ENCODE data around the gene ZDHHC17. TPM values are rescaled to one million over a fixed set of nuclear protein-coding genes. Genes with fewer than 3 reads are reported as not detected.

ZDHHC17 gene
- total RNA-seq, 1 experiment from 2014 or later: 26.3 TPM

DNA sequence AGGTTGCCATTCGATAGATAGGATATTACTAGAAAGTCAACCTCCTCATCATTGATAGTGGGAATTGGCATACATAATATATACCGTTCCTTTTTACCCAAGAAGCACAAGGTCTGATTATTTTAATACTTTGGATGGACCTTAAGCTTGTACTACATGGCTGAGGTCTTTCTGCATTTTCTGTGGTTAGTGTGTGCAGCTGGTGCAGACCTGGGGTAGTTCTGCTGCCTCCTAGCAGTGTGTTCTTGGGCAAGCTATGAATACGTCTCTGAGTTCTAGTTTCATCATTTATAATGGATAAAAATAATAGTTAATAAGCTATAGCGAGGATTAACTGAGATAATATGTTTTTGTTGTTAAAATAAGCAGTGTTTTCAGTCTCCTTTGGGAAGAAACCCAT is 2.2 kb downstream of the ZDHHC17 start:
- no peak for DNase-seq (ENCODE audit: low read depth, low spot score)
- H3K27ac ChIP-seq (ENCODE audit: low read length): no peak overlapping the region
- H3K27me3 ChIP-seq (ENCODE audit: control insufficient read depth, insufficient read depth, low read length): no peaks in the 10 kb centered on the region
- intact Hi-C loops (cut with micrococcal nuclease; ENCODE audit: unreplicated experiment) (no loop called here), in situ Hi-C loops (cut with HindIII; ENCODE audit: low pct_unique_long_range_greater_than_20kb, low sequenced_read_pairs) (no loop called here)
- no peaks in the 10 kb centered on the region for H3K9me3 ChIP-seq (ENCODE audit: control insufficient read depth, insufficient read depth, low read depth, low read length)
- no peak overlapping the region for H3K4me3 ChIP-seq (ENCODE audit: low read depth in 2 of 2, low read length in 2 of 2)
- ATAC-seq: no peak
- H3K4me1 ChIP-seq (ENCODE audit: control insufficient read depth, insufficient read depth, low read length): peaks cover 5% of the 10 kb centered on the region; the same call in 1 of the 2 replicates
- TF ChIP-seq TCF7L2 (IDR thresholded peaks at IDR 0.05; ENCODE audit: low read depth, low read length): no peak
- TF ChIP-seq, protein P1, sequence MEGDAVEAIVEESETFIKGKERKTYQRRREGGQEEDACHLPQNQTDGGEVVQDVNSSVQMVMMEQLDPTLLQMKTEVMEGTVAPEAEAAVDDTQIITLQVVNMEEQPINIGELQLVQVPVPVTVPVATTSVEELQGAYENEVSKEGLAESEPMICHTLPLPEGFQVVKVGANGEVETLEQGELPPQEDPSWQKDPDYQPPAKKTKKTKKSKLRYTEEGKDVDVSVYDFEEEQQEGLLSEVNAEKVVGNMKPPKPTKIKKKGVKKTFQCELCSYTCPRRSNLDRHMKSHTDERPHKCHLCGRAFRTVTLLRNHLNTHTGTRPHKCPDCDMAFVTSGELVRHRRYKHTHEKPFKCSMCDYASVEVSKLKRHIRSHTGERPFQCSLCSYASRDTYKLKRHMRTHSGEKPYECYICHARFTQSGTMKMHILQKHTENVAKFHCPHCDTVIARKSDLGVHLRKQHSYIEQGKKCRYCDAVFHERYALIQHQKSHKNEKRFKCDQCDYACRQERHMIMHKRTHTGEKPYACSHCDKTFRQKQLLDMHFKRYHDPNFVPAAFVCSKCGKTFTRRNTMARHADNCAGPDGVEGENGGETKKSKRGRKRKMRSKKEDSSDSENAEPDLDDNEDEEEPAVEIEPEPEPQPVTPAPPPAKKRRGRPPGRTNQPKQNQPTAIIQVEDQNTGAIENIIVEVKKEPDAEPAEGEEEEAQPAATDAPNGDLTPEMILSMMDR (IDR thresholded peaks at IDR 0.05): no peak
- TF ChIP-seq, protein P2, sequence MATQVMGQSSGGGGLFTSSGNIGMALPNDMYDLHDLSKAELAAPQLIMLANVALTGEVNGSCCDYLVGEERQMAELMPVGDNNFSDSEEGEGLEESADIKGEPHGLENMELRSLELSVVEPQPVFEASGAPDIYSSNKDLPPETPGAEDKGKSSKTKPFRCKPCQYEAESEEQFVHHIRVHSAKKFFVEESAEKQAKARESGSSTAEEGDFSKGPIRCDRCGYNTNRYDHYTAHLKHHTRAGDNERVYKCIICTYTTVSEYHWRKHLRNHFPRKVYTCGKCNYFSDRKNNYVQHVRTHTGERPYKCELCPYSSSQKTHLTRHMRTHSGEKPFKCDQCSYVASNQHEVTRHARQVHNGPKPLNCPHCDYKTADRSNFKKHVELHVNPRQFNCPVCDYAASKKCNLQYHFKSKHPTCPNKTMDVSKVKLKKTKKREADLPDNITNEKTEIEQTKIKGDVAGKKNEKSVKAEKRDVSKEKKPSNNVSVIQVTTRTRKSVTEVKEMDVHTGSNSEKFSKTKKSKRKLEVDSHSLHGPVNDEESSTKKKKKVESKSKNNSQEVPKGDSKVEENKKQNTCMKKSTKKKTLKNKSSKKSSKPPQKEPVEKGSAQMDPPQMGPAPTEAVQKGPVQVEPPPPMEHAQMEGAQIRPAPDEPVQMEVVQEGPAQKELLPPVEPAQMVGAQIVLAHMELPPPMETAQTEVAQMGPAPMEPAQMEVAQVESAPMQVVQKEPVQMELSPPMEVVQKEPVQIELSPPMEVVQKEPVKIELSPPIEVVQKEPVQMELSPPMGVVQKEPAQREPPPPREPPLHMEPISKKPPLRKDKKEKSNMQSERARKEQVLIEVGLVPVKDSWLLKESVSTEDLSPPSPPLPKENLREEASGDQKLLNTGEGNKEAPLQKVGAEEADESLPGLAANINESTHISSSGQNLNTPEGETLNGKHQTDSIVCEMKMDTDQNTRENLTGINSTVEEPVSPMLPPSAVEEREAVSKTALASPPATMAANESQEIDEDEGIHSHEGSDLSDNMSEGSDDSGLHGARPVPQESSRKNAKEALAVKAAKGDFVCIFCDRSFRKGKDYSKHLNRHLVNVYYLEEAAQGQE (IDR thresholded peaks at IDR 0.05; ENCODE audit: insufficient read depth in 1 of 2, low read depth in 2 of 2, low read length in 1 of 2): no peak
- no peak for TF ChIP-seq POLR2AphosphoS5 (IDR thresholded peaks at IDR 0.05; ENCODE audit: low read depth, low read length)
- TF ChIP-seq SIN3A (IDR thresholded peaks at IDR 0.05; ENCODE audit: borderline replicate concordance, insufficient read depth, low read depth, low read length): no peak
- H3K36me3 ChIP-seq (ENCODE audit: control insufficient read depth, insufficient read depth, low read length): no peaks in the 10 kb centered on the region; the same call in 1 of the 2 replicates
- BruUV-seq (replicated peaks): no TSS peak
- POLR2A ChIA-PET: no interaction called here
- CTCF ChIA-PET: no interaction called here

DNA sequence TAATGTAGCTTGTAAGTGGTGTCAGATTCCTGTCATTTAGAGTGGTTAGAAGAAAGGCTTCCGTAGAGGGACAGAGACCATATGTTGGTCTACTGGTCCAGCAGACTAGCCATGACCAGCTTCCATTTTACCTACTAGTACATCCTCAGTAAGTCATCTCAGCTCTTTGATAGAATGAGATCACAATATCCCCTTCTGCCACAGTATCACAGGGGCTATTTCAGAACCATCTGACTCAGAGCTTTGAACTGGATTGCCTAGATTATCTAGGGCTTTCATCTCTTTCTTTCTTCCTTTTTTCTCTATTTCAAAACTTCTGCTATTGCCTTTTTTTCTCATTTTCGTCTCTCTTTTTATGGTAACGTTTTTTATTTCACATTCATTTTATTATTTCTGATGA is 4.7 kb downstream of the ZDHHC17 start:
- in situ Hi-C loops (cut with HindIII; ENCODE audit: low pct_unique_long_range_greater_than_20kb, low sequenced_read_pairs) (no loop called here), intact Hi-C loops (cut with micrococcal nuclease; ENCODE audit: unreplicated experiment) (no loop called here)
- ChIA-PET CTCF (no interaction called here), POLR2A (no interaction called here)
- Histone ChIP-seq H3K9me3 (ENCODE audit: control insufficient read depth, insufficient read depth, low read depth, low read length) (no peaks in the 10 kb centered on the region), H3K27me3 (ENCODE audit: control insufficient read depth, insufficient read depth, low read length) (no peaks in the 10 kb centered on the region), H3K27ac (ENCODE audit: low read length) (no peak overlapping the region), H3K4me1 (ENCODE audit: control insufficient read depth, insufficient read depth, low read length) (no peaks in the 10 kb centered on the region; the same call in 1 of the 2 replicates), H3K4me3 (ENCODE audit: low read depth in 2 of 2, low read length in 2 of 2) (no peak overlapping the region), H3K36me3 (ENCODE audit: control insufficient read depth, insufficient read depth, low read length) (no peaks in the 10 kb centered on the region; the same call in 1 of the 2 replicates)
- no peak for DNase-seq (ENCODE audit: low read depth, low spot score)
- ATAC-seq: no peak
- BruUV-seq (replicated peaks): no TSS peak
- TF ChIP-seq, protein P2 (IDR thresholded peaks at IDR 0.05; ENCODE audit: insufficient read depth in 1 of 2, low read depth in 2 of 2, low read length in 1 of 2): no peak

Data from Panc1 (cell line).